Neuronal stem cell (in vitro differentiated cells): ENCODE results near the gene NGEF.

ENCODE experiments used
- DNase-seq: peaks from one replicate; pipeline ENCODE4 v3.0.0-alpha.2; 2013; ENCODE audit warnings: low spot score
- H2AFZ ChIP-seq: one replicate; pipeline ENCODE4 v1.6.1; 2013; ENCODE audit warnings: mild to moderate bottlenecking, low read length, inconsistent platforms
- H2AK5ac ChIP-seq: 2 replicates; pipeline ENCODE4 v1.6.1; 2013; ENCODE audit warnings: low read depth, mild to moderate bottlenecking, inconsistent platforms, low read length, moderate library complexity, mixed read lengths
- H2BK120ac ChIP-seq: 2 replicates; pipeline ENCODE4 v1.6.1; 2013; ENCODE audit warnings: low read depth, mild to moderate bottlenecking, inconsistent platforms, low read length, moderate library complexity, mixed read lengths
- H2BK12ac ChIP-seq: one replicate; pipeline ENCODE4 v1.6.1; 2013; ENCODE audit warnings: low read length, inconsistent platforms
- H2BK15ac ChIP-seq: 2 replicates; pipeline ENCODE4 v1.6.1; 2013; ENCODE audit warnings: mild to moderate bottlenecking, low read length, inconsistent platforms, mixed read lengths
- H2BK5ac ChIP-seq: one replicate; pipeline ENCODE4 v1.6.1; 2013; ENCODE audit warnings: inconsistent platforms, mild to moderate bottlenecking, low read length, moderate library complexity
- H3K14ac ChIP-seq: one replicate; pipeline ENCODE4 v1.6.1; 2013; ENCODE audit warnings: low read length, inconsistent platforms
- H3K18ac ChIP-seq: 2 replicates; pipeline ENCODE4 v1.6.1; 2013; ENCODE audit warnings: low read length, inconsistent platforms
- H3K23ac ChIP-seq: 2 replicates; pipeline ENCODE4 v1.6.1; 2013; ENCODE audit warnings: low read depth, mild to moderate bottlenecking, mixed read lengths, low read length, inconsistent platforms; ENCODE audit not compliant: poor library complexity
- H3K27ac ChIP-seq: replicated peaks from 3 replicates; pipeline ENCODE4 v1.5.1; 2013; ENCODE audit warnings: low read length, inconsistent platforms
- H3K27me3 ChIP-seq, 3 experiments: 2 replicates each; pipeline ENCODE4 v1.6.1; 2013; ENCODE audit warnings: low read length in 3 of 3, mild to moderate bottlenecking in 2 of 3, inconsistent platforms in 1 of 3, low read depth in 1 of 3, mixed read lengths in 1 of 3, moderate library complexity in 1 of 3; ENCODE audit not compliant: control insufficient read depth in 3 of 3, insufficient read depth in 3 of 3
- H3K36me3 ChIP-seq, 2 donors: replicated peaks in 1 of 2; 2 replicates each; pipeline ENCODE4 v1.6.1; 2013; ENCODE audit warnings: low read length in 2 of 2; ENCODE audit not compliant: control insufficient read depth in 2 of 2, insufficient read depth in 2 of 2
- H3K4ac ChIP-seq: 2 replicates; pipeline ENCODE4 v1.6.1; 2013; ENCODE audit warnings: inconsistent platforms, mild to moderate bottlenecking, low read length, moderate library complexity
- H3K4me1 ChIP-seq, 2 donors: 1 replicate in 1 of 2; 2 replicates in 1 of 2; pipeline ENCODE4 v1.6.1; 2013; ENCODE audit warnings: low read length in 2 of 2, low read depth in 1 of 2; ENCODE audit not compliant: control insufficient read depth in 2 of 2, insufficient read depth in 1 of 2
- H3K4me2 ChIP-seq: one replicate; pipeline ENCODE4 v1.6.1; 2013; ENCODE audit warnings: mild to moderate bottlenecking, low read length, inconsistent platforms; ENCODE audit not compliant: insufficient read depth, poor library complexity, severe bottlenecking
- H3K4me3 ChIP-seq, 2 donors: 2 replicates each; pipeline ENCODE4 v1.5.1; 2013; ENCODE audit warnings: low read length in 2 of 2, mild to moderate bottlenecking in 2 of 2, inconsistent platforms in 1 of 2, moderate library complexity in 1 of 2
- H3K79me1 ChIP-seq: one replicate; pipeline ENCODE4 v1.6.1; 2013; ENCODE audit warnings: low read depth, mild to moderate bottlenecking, inconsistent platforms, low read length, moderate library complexity
- H3K9ac ChIP-seq: one replicate; pipeline ENCODE4 v1.6.1; 2013; ENCODE audit warnings: mild to moderate bottlenecking, low read depth, low read length, inconsistent platforms; ENCODE audit not compliant: poor library complexity
- H3K9me3 ChIP-seq, 2 donors: replicated peaks in 1 of 2; 2 replicates each; pipeline versions ENCODE3 to v1.6.1; 2013; ENCODE audit warnings: low read length in 2 of 2, mild to moderate bottlenecking in 2 of 2, inconsistent platforms in 1 of 2, low read depth in 1 of 2, mixed read lengths in 1 of 2, moderate library complexity in 1 of 2; ENCODE audit not compliant: control insufficient read depth in 2 of 2, insufficient read depth in 1 of 2
- H4K8ac ChIP-seq: one replicate; pipeline ENCODE4 v1.6.1; 2013; ENCODE audit warnings: low read depth, mild to moderate bottlenecking, inconsistent platforms, low read length, moderate library complexity
- H4K91ac ChIP-seq: one replicate; pipeline ENCODE4 v1.6.1; 2013; ENCODE audit warnings: low read length, low read depth, mild to moderate bottlenecking, inconsistent platforms; ENCODE audit not compliant: poor library complexity
- WGBS, 2 donors: extraction: QIAGEN DNeasy Blood & Tissue Kit; methylation state at CpG; one replicate each; pipeline ENCODE4 v1.1.7; 2013; ENCODE audit warnings: missing lambda C conversion rate in 2 of 2, mixed read lengths in 1 of 2; ENCODE audit not compliant: insufficient read length in 2 of 2, insufficient replicate concordance in 1 of 2; ENCODE audit errors: extremely low coverage in 2 of 2; 5-methylcytosine and 5-hydroxymethylcytosine counted together

NGEF gene

GRCh38 chr2:232896720-232897597, 116.1 kb downstream of the NGEF start:
- 96% methylated on average over 2 of the region's 9 CpGs; no CpG with 5 or more reads in 1 of the 2 donors for WGBS, 2 donors
- Histone ChIP-seq H3K18ac (no peak overlapping the region), H3K9me3 (peaks cover 0 to 2% of the 10 kb centered on the region in 2 donors), H2AK5ac (peak overlapping the region; percentile 74), H3K14ac (no peak overlapping the region), H2BK120ac (no peak overlapping the region), H3K36me3 (no peaks in the 10 kb centered on the region), H2BK12ac (no peak overlapping the region), H3K4me1 (peaks cover 12 to 14% of the 10 kb centered on the region in 2 donors), H4K8ac (no peak overlapping the region), H2BK5ac (no peak overlapping the region), H3K23ac (no peak overlapping the region), H3K9ac (no peak overlapping the region), H2BK15ac (no peak overlapping the region), H3K27ac (no peak overlapping the region), H3K27me3 (peaks cover 0 to 3% (median 0%) of the 10 kb centered on the region in 3 experiments), H2AFZ (no peak overlapping the region), H4K91ac (no peak overlapping the region), H3K79me1 (no peaks in the 10 kb centered on the region), H3K4me3 (no peak overlapping the region), H3K4me2 (no peak overlapping the region), H3K4ac (no peak overlapping the region)
- no peak for DNase-seq

DNA sequence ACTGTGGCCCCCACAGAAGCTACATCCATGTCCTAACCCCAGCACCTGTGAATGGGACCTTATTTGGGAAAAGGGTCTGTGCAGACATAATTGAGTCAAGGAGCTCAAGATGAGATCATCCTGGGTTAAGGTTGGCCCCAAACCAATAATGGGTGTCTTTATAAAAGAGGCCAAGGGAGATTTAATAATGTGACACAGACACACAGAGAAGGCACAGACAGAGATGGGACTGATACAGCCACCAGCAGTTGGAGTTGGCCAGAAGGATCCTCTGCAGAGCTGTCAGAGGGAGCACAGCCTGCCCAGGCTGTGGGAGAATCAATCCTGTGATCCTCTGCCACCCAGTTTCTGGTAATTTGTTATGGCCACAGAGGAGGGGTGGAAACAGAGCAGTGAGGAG, 116.9 kb downstream of the NGEF start:
- no peak overlapping the region for H2BK5ac ChIP-seq
- no peak overlapping the region for H4K8ac ChIP-seq
- no peak for DNase-seq

GRCh38 chr2:232894746-232895145, 118.3 kb downstream of the NGEF start:
- Histone ChIP-seq H2BK12ac (no peak overlapping the region), H3K79me1 (no peaks in the 10 kb centered on the region), H4K8ac (no peak overlapping the region), H3K14ac (no peak overlapping the region), H4K91ac (no peak overlapping the region), H3K27ac (no peak overlapping the region), H2AFZ (no peak overlapping the region), H3K4ac (no peak overlapping the region), H3K27me3 (no peaks in the 10 kb centered on the region), H3K4me1 (peaks cover 6 to 10% of the 10 kb centered on the region in 2 donors), H2BK5ac (no peak overlapping the region), H3K18ac (peak overlapping the region; percentile 54), H2AK5ac (no peak overlapping the region), H2BK120ac (no peak overlapping the region), H3K4me2 (no peak overlapping the region), H3K4me3 (no peak overlapping the region), H3K36me3 (no peaks in the 10 kb centered on the region), H3K23ac (no peak overlapping the region), H3K9ac (no peak overlapping the region), H2BK15ac (peak overlapping the region; percentile 87), H3K9me3 (no peaks in the 10 kb centered on the region)
- no CpG with 5 or more reads among the region's 19 CpGs for WGBS, 2 donors
- no peak for DNase-seq

More for the DNA sequence above, 116.9 kb downstream of the NGEF start:
- Histone ChIP-seq H3K27me3 (no peaks in the 10 kb centered on the region), H2AK5ac (no peak overlapping the region), H3K4ac (no peak overlapping the region), H3K4me2 (no peak overlapping the region), H2AFZ (no peak overlapping the region), H3K27ac (no peak overlapping the region), H3K9ac (no peak overlapping the region), H3K4me1 (peaks cover 6 to 8% of the 10 kb centered on the region in 2 donors), H3K36me3 (no peaks in the 10 kb centered on the region), H3K9me3 (peaks cover 0 to 2% of the 10 kb centered on the region in 2 donors), H3K79me1 (no peaks in the 10 kb centered on the region), H2BK120ac (no peak overlapping the region), H3K23ac (no peak overlapping the region), H2BK12ac (no peak overlapping the region), H3K4me3 (no peak overlapping the region), H2BK15ac (no peak overlapping the region), H3K18ac (peak overlapping the region; percentile 15), H3K14ac (no peak overlapping the region), H4K91ac (no peak overlapping the region)

DNA sequence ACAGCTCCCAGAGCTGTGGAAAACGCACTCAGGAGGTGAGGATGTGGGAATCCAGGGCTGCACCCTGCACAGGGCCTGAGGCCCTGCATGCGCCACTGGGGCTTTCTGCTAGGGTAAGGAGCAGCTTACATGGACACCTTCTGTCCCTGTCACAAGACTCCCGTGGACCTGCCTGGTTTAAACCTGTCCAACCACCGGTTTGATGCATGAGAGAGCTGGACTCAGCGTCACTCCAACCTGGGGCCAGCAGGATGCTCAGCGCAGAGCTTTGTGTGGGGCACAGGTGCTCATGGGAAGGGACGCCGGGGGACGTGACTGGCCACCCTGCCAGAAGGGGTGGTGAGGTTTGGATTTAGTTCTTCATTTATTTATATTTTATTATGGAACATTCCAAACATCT, 118.8 kb downstream of the NGEF start:
- no CpG with 5 or more reads among the region's 9 CpGs for WGBS, 2 donors
- Histone ChIP-seq H3K36me3 (no peaks in the 10 kb centered on the region), H2BK12ac (no peak overlapping the region), H4K91ac (no peak overlapping the region), H3K18ac (peak overlapping the region; percentile 68), H3K27ac (no peak overlapping the region), H3K23ac (no peak overlapping the region), H2AK5ac (no peak overlapping the region), H2BK15ac (no peak overlapping the region), H3K27me3 (no peaks in the 10 kb centered on the region), H3K4ac (no peak overlapping the region), H3K79me1 (no peaks in the 10 kb centered on the region), H3K14ac (no peak overlapping the region), H2BK120ac (no peak overlapping the region), H3K4me2 (no peak overlapping the region), H3K4me3 (no peak overlapping the region), H3K9me3 (no peaks in the 10 kb centered on the region), H3K9ac (no peak overlapping the region), H2BK5ac (no peak overlapping the region), H3K4me1 (peaks cover 6 to 10% of the 10 kb centered on the region in 2 donors), H2AFZ (peak overlapping the region; percentile 32), H4K8ac (no peak overlapping the region)
- DNase-seq, result no peak
